SU-DHL-6 (cell line): Measurements from ENCODE around the gene TMEM39B.

ENCODE experiments used
- CTCF ChIP-seq: fragments of 200-600 bp; sonication (generic); IDR thresholded peaks from one replicate; pipeline ENCODE4 v1.5.1; 2017; ENCODE audit warnings: antibody characterized with exemption, mild to moderate bottlenecking, low read length, moderate library complexity; ENCODE audit not compliant: insufficient read depth, poor library complexity, severe bottlenecking
- EZH2phosphoT487 ChIP-seq: fragments of 200-600 bp; sonication (generic), shearing (Covaris generic); conservative IDR thresholded peaks from 2 replicates; pipeline ENCODE4 v1.6.1; 2018; ENCODE audit warnings: mild to moderate bottlenecking, antibody characterized with exemption, low read length, moderate library complexity, mixed read lengths

- TF ChIP-seq CTCF (no peak), EZH2phosphoT487 (no peak)
Measured at GRCh38 chr1:32082022-32082421, 9.3 kb downstream of the TMEM39B start.
